AG10803 (cell line): ENCODE data around the gene MYO18B.

Experiments used
- DNase-seq: peaks from one replicate; pipeline ENCODE4 v3.0.0; 2010; ENCODE audit warnings: low read depth
- H3K4me3 ChIP-seq: 2 replicates; pipeline ENCODE4 v1.5.1; 2011; ENCODE audit warnings: mild to moderate bottlenecking, low read length, control low read depth
- CTCF ChIP-seq: conservative IDR thresholded peaks from 2 replicates; pipeline ENCODE4 v1.5.1; 2011; ENCODE audit warnings: mild to moderate bottlenecking, low read length, control low read depth, inconsistent platforms

MYO18B gene

GRCh38 chr22:25961699-25962098, 219.7 kb downstream of the MYO18B start:
- no peak overlapping the region for H3K4me3 ChIP-seq
- DNase-seq = no peak
- no peak for TF ChIP-seq CTCF

GRCh38 chr22:25962711-25963110, 220.7 kb downstream of the MYO18B start:
- TF ChIP-seq CTCF = no peak
- no peak for DNase-seq
- H3K4me3 ChIP-seq = no peak overlapping the region

GRCh38 chr22:25964961-25965730, 223.2 kb downstream of the MYO18B start:
- TF ChIP-seq CTCF = no peak
- no peak for DNase-seq
- no peak overlapping the region for H3K4me3 ChIP-seq

GRCh38 chr22:25966448-25966913, 224.5 kb downstream of the MYO18B start:
- no peak overlapping the region for H3K4me3 ChIP-seq
- no peak for TF ChIP-seq CTCF
- no peak for DNase-seq

GRCh38 chr22:25969286-25969685, 227.3 kb downstream of the MYO18B start:
- TF ChIP-seq CTCF = no peak
- no peak for DNase-seq
- no peak overlapping the region for H3K4me3 ChIP-seq

- TF ChIP-seq CTCF = no peak
- no peak for DNase-seq
- no peak overlapping the region for H3K4me3 ChIP-seq
Observed at GRCh38 chr22:25969901-25970300, 227.9 kb downstream of the MYO18B start.

GRCh38 chr22:25970374-25970911, 228.5 kb downstream of the MYO18B start:
- TF ChIP-seq CTCF = no peak
- DNase-seq = no peak
- H3K4me3 ChIP-seq = no peak overlapping the region
